Ishikawa (cell line): ENCODE results near the gene ZMYND11.

ENCODE experiments used
- CEBPB ChIP-seq: IDR thresholded peaks from 2 replicates; pipeline ENCODE4 v1.6.1; 2012
- CREB1 ChIP-seq: IDR thresholded peaks from 2 replicates; pipeline ENCODE4 v1.6.1; 2012; ENCODE audit warnings: low read depth
- EGR1 ChIP-seq: IDR thresholded peaks from 2 replicates; pipeline ENCODE4 v1.6.1; 2012
- EP300 ChIP-seq: IDR thresholded peaks from 2 replicates; pipeline ENCODE4 v1.6.1; 2012; ENCODE audit warnings: borderline replicate concordance
- FOXM1 ChIP-seq: IDR thresholded peaks from 2 replicates; pipeline ENCODE4 v1.6.1; 2012; ENCODE audit warnings: low read depth, borderline replicate concordance
- NFIC ChIP-seq: IDR thresholded peaks from 2 replicates; pipeline ENCODE4 v1.6.1; 2012
- RAD21 ChIP-seq: IDR thresholded peaks from 2 replicates; pipeline ENCODE4 v1.6.1; 2012; ENCODE audit warnings: low read depth
- TAF1 ChIP-seq: IDR thresholded peaks from 2 replicates; pipeline ENCODE4 v1.6.1; 2012; ENCODE audit warnings: low read depth, mild to moderate bottlenecking
- TCF12 ChIP-seq: IDR thresholded peaks from 2 replicates; pipeline ENCODE4 v1.6.1; 2012; ENCODE audit warnings: low read depth
- TEAD4 ChIP-seq: IDR thresholded peaks from 2 replicates; pipeline ENCODE4 v1.6.1; 2012
- YY1 ChIP-seq: IDR thresholded peaks from 2 replicates; pipeline ENCODE4 v1.6.1; 2012; ENCODE audit warnings: low read depth
- ZBTB7A ChIP-seq: IDR thresholded peaks from 2 replicates; pipeline ENCODE4 v1.6.1; 2012; ENCODE audit warnings: low read depth
- TF ChIP-seq, protein P1 (sequence below): IDR thresholded peaks from 2 replicates; pipeline ENCODE4 v1.6.1; 2012; ENCODE audit warnings: low read depth, mild to moderate bottlenecking
- TF ChIP-seq, protein P2 (sequence below): IDR thresholded peaks from 2 replicates; pipeline ENCODE4 v1.6.1; 2012
- TF ChIP-seq, protein P3 (sequence below): IDR thresholded peaks from 2 replicates; pipeline ENCODE4 v1.6.1; 2012

The ZMYND11 gene

DNA sequence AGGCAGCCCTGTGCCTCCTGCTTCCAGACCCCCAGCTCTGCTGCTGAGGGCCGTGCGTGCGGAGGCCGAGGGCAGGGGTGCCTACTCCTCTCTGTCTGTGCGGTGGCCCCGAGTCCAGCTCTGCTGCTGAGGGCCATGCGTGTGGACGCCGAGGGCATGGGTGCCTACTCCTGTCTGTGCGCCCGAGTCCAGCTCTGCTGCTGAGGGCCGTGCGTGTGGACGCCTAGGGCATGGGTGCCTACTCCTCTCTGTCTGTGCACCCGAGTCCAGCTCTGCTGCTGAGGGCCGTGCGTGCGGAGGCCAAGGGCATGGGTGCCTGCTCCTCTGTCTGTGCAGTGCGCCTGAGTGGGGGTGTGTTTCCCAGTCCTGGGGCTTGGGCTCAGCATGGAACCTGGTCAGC, 142.7 kb downstream of the ZMYND11 start:
- TF ChIP-seq ZBTB7A = no peak
- TF ChIP-seq FOXM1 = no peak
- no peak for TF ChIP-seq CREB1
- TF ChIP-seq RAD21 = no peak
- no peak for TF ChIP-seq YY1
- no peak for TF ChIP-seq TEAD4
- no peak for TF ChIP-seq EGR1
- TF ChIP-seq NFIC = no peak
- TF ChIP-seq, protein P1, sequence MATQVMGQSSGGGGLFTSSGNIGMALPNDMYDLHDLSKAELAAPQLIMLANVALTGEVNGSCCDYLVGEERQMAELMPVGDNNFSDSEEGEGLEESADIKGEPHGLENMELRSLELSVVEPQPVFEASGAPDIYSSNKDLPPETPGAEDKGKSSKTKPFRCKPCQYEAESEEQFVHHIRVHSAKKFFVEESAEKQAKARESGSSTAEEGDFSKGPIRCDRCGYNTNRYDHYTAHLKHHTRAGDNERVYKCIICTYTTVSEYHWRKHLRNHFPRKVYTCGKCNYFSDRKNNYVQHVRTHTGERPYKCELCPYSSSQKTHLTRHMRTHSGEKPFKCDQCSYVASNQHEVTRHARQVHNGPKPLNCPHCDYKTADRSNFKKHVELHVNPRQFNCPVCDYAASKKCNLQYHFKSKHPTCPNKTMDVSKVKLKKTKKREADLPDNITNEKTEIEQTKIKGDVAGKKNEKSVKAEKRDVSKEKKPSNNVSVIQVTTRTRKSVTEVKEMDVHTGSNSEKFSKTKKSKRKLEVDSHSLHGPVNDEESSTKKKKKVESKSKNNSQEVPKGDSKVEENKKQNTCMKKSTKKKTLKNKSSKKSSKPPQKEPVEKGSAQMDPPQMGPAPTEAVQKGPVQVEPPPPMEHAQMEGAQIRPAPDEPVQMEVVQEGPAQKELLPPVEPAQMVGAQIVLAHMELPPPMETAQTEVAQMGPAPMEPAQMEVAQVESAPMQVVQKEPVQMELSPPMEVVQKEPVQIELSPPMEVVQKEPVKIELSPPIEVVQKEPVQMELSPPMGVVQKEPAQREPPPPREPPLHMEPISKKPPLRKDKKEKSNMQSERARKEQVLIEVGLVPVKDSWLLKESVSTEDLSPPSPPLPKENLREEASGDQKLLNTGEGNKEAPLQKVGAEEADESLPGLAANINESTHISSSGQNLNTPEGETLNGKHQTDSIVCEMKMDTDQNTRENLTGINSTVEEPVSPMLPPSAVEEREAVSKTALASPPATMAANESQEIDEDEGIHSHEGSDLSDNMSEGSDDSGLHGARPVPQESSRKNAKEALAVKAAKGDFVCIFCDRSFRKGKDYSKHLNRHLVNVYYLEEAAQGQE = no peak
- TF ChIP-seq, protein P2, sequence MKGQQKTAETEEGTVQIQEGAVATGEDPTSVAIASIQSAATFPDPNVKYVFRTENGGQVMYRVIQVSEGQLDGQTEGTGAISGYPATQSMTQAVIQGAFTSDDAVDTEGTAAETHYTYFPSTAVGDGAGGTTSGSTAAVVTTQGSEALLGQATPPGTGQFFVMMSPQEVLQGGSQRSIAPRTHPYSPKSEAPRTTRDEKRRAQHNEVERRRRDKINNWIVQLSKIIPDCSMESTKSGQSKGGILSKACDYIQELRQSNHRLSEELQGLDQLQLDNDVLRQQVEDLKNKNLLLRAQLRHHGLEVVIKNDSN = no peak
- no peak for TF ChIP-seq CEBPB

DNA sequence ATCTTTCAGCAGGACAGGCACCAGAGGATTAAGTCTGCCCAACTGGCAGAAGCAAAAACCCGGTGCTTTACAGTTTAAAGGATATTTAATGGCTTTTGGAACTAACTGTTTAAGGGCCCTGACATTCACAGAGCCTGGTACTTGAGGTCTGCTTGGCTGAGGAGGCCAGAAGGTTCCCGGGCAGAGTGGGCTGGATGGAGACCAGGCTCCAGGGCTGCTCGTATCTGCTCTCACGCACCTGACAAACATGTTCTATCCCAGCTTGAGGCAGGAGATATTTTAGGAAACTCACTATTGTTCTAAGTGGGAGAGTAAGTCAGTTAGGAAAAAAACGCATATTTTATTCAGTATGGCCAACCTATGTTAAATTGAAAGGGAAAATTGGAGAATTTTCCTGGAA, 143.5 kb downstream of the ZMYND11 start:
- no peak for TF ChIP-seq RAD21
- TF ChIP-seq, protein P3, sequence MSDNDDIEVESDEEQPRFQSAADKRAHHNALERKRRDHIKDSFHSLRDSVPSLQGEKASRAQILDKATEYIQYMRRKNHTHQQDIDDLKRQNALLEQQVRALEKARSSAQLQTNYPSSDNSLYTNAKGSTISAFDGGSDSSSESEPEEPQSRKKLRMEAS = no peak
- no peak for TF ChIP-seq EGR1
- TF ChIP-seq YY1 = no peak
- no peak for TF ChIP-seq NFIC
- no peak for TF ChIP-seq CREB1
- TF ChIP-seq, protein P2 = no peak
- TF ChIP-seq TCF12 = no peak
- TF ChIP-seq FOXM1 = no peak
- TF ChIP-seq ZBTB7A = no peak
- no peak for TF ChIP-seq TEAD4
- no peak for TF ChIP-seq TAF1
- TF ChIP-seq, protein P1 = no peak
- no peak for TF ChIP-seq EP300
- TF ChIP-seq CEBPB = no peak

DNA sequence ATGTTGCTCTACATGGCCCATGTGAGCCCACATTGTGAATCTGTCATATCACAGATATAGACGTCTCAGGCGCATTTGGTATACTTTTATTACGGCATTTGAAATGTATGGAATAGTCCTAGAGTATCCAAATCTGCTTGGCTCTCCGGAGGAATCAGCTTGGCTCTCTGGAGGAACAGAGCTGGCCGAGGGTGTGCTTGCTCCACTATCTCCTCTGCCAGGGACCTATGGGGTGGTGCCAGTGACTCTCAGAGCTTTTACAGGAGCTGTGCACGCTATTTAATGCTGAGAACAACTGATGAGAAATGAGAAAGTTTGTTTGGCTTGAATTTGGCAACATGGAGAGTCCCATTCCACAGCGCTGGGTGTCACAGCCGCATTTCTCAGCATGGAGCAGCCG, 144.0 kb downstream of the ZMYND11 start:
- TF ChIP-seq TCF12 (no peak), TAF1 (no peak), FOXM1 (no peak), EGR1 (no peak), ZBTB7A (no peak), NFIC (no peak), EP300 (no peak), CREB1 (no peak), YY1 (no peak), RAD21 (no peak), TEAD4 (no peak), CEBPB (no peak)
- TF ChIP-seq, protein P2 = no peak
- TF ChIP-seq, protein P3 = no peak

DNA sequence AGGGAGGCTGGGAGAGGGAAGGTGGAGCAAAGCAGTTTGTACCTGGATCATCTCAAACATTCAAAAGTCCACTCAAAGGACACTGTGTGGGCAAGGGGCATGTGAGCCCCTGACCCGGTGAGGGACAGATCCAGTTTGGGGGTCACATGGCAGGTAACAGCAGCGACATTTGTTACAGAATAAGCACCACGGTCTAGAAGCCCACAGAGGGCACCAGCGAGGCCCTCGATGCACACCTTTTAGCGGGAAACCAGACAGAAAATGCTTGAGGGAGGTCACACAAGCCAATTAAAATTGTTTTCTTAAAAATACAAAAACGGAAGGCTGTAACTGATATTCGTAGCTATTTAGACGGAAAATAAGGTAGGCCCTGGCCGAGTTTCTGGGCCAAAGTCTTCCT, 144.4 kb downstream of the ZMYND11 start:
- no peak for TF ChIP-seq NFIC
- no peak for TF ChIP-seq FOXM1
- TF ChIP-seq, protein P1 = no peak
